Activated T-helper 1 cell treated with Interleukin-2 at 50 U/mL for 16 hours (primary cell): ENCODE data around the gene DLGAP5.

Experiments used
- DNase-seq: peaks from one replicate; pipeline ENCODE4 v3.0.0-alpha.2; 2020; ENCODE audit warnings: low read depth

DLGAP5 gene

GRCh38 chr14:55111122-55111708, 80.2 kb downstream of the DLGAP5 start:
- DNase-seq, result no peak

DNA sequence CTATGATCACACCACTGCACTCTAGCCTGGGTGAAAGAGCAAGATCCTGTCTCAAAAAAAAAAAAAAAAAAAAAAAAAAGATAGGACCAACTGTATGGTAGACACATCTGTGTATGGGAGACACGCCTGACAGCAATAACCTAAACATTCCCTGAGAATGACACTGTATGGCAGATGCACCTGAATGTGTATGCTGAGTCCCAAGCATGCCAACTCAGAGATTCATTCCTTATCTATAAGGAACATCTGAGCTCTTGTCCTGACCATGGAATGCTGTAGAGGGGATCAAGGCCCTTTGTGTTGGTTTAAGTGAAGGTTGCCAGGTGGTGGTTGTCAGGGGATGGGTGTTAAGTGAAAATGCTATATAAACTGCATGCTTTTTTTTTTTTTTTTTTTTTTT, 81.5 kb downstream of the DLGAP5 start:
- DNase-seq, result no peak

GRCh38 chr14:55107766-55108554, 83.4 kb downstream of the DLGAP5 start:
- DNase-seq, result no peak

DNA sequence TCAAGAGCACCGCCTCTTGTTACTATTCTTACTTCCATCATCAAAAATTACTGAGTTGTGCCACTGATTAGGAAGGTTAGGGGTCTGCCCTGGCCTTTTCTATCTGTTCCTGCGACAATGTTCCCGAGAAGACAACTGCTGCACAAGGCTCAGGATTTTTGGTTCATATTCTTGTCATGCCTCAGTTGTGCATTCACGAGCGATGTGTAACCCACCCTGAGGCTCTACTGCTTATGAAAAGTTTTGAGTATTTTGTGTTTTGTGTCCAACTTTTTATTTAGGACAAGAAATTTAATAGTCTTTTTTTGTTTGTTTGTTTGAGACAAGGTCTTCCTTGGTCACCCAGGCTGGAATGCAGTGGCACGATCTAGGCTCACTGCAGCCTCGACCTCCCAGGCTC, 85.4 kb downstream of the DLGAP5 start:
- no peak for DNase-seq

DNA sequence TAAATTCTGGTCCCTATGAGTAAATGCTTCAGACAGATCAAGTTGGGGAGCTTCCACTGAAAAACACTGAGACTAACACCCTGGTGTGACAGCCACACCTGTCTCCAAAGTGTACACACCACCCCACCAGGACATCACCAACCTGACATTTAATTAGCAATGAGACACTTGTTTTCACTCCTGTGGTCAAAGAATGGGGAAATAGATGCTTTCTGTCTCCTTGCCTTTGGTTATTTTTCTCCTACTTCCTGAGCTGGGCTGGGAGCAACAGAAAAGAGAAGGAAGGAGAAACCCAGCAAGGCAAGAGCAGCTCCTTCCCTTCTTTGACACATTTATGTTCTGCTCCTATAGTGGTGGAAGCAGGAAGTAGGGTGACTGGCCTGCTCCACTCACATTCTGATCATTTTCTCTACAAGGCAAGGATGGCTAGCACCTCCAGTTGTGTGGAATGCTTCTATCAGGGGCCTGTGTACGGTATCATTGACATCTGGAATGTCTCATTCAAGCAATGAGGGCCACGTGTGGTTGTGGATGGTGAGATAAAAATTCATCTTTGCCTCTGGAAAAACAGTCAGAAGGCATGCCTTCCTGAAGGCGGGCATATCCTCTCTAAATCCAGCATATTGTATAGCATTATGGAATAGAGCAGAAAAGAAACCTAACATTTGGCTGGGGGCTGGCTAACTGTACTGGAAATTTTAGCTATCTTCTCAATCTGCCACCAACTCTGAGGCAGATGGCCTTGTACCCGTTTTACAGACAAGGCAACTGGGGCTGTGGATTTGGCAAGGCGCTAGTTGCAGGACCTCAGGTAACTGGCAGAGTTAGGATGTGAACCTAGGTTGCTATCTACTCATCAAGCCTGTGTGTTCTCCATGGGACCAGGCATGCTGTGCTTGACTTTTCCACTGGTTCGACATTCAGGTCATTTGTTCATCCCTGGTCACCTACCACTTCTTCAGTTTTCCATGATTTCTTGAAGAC, 87.1 kb downstream of the DLGAP5 start:
- no peak for DNase-seq

DNA sequence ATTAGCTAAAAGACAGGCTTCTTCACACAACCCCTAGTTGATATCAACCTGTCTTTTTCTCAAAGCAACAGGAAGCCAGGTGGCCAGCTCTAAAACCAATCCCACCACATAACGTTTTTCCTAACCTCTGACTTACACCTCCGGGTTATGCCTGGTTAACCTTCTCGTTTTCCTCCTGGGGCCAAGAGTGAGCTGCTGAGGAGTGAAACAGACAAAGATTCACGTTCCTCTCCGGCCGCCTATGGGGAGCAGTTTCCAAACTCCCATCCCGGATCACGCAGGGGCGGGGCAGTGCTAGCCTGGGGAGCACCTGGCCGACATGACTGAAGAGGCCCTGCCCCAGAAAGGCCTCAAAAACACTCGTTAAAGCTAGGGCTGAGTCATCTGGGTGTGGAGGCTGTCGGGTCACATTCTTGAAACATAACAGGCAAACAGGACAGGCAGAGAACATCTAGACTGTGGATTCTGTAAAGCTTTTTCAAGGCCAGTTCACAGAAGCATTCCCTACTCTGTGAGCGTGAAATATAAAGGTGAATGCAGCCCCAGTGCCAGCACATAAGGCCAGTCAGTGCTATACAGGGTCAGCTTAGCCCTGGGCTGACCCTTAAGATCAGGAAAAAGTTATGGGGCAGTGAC, 88.3 kb downstream of the DLGAP5 start:
- DNase-seq, result peak; percentile 49

DNA sequence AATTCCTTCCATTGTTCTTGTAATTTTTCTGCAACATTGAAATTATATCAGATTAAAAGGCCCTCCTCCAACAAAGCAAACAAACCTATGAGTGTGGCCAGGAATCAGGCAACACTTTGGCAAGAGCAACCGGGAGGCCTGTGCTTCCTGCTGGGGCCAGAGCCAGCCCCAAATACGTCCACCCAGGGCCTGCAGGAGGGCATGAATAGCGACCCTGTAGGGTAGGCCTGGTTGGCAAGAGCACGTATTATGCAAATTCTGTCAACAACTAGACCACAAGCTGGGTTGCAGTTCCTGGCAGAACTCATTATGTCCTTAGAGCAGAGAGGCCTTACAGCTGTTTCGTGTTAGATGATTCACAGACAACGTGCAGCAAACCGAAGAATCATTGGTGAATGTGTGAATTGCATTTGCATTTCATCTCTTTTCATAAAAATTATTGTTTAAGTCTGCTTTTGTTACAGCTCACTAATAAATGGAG, 89.2 kb downstream of the DLGAP5 start:
- DNase-seq, result peak; percentile 20

GRCh38 chr14:55101698-55102097, 89.7 kb downstream of the DLGAP5 start:
- no peak for DNase-seq

GRCh38 chr14:55099756-55100155, 91.6 kb downstream of the DLGAP5 start:
- no peak for DNase-seq

DNA sequence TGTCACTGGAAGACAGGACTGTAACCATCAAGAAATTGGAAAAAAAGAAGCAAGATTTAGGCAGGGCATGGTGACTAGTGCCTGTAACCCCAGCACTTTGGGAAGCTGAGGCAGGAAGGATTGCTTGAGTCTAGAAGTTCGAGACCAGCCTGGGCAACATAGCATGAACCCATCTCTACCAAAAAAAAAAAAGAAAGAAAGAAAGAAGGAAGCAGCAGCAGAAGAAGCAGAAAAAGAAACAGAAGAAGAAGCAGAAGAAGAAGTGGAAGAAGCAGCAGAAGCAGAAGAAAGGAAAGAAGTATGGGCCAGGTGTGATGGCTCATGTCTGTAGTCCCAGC, 92.9 kb downstream of the DLGAP5 start:
- DNase-seq, result no peak
